Panc1 (cell line): ENCODE data around the gene PRKAG2.

ENCODE experiments used
- CTCF ChIP-seq: fragments of 450-650 bp; IDR thresholded peaks from 2 replicates; pipeline ENCODE4 v1.5.1; 2017; ENCODE audit warnings: mild to moderate bottlenecking
- REST ChIP-seq, 2 experiments: IDR thresholded peaks; 2 replicates each; pipeline ENCODE4 v1.6.1; 2011 to 2012; ENCODE audit warnings: low read depth in 2 of 2, control low read depth in 1 of 2, low read length in 1 of 2, mild to moderate bottlenecking in 1 of 2, moderate library complexity in 1 of 2; ENCODE audit not compliant: insufficient read depth in 1 of 2

GRCh38 chr7:151884312-151885201 lies 7.6 kb upstream of the PRKAG2 start:
- TF ChIP-seq CTCF = no peak
- no peak for TF ChIP-seq REST (IDR thresholded peaks at IDR 0.05; ENCODE audit: insufficient read depth in 1 of 2, low read depth in 2 of 2, low read length in 1 of 2)
